ENCODE results near the gene HNRNPA2B1. TPM values are rescaled to one million over a fixed set of nuclear protein-coding genes. Genes with fewer than 3 reads are reported as not detected.
A peak's percentile ranks its signal among the peaks of the same experiment; 100 is the strongest.
"Not testable (repeated sequence)": the region's sequence is repeated elsewhere in the genome, so short reads cannot be mapped to it uniquely, and the experiment has no call there.

HNRNPA2B1 gene
- total RNA-seq, 1 experiment from 2014 or later: 257 TPM

GRCh38 chr7:26166684-26167266, 33.8 kb downstream of the HNRNPA2B1 start:
- DNase-seq (ENCODE audit: low spot score): no peak

GRCh38 chr7:26165950-26166683, 34.4 kb downstream of the HNRNPA2B1 start:
- DNase-seq (ENCODE audit: low spot score): no peak

DNA sequence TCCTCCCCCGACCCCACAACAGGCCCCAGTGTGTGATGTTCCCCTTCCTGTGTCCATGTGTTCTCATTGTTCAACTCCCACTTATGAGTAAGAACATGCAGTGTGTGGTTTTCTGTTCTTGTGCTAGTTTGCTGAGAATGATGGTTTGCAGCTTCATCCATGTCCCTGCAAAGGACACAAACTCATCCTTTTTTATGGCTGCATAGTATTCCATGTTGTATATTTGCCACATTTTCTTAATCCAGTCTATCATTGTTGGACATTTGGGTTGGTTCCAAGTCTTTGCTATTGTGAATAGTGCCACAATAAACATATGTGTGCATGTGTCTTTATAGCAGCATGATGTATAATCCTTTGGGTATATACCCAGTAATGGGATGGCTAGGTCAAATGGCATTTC, 36.7 kb downstream of the HNRNPA2B1 start:
- not testable (repeated sequence) for DNase-seq (ENCODE audit: low spot score)

DNA sequence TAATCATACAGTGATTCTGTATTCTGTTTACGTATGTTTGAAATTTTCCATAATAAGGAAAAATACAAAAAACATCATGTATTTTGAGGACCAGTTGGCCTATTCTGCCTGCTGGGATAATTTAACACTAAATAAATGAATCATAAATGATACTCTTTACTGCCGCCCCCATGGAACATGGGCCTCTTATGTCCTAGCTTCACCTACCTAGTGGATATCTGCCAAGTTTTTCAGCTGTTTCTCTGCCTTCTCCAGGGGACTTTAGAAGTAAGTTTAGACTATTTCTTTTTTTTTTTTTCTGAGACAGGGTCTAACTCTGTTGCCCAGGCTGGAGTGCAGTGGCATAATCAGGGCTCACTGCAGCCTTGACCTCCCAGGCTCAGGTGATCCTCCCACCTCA, 38.1 kb downstream of the HNRNPA2B1 start:
- DNase-seq (ENCODE audit: low spot score): no peak

DNA sequence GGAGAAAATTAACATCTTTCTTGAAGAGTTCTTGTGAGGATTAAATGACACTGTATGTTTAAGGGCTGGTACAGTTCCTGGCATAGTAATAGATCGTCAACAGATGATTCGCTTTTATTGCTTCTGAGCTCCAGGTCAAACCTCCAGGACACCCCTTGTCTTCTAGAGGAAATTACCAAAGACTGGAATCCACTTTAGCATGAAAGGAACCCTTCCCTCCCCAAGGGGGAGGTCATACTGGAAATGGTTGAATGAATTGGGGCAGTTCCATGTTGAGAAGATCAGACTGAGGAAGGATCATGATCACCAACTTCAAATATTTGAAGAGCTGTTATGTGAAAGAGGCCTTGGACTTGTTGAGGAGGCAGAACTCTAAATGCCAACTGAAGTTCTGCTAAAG, 39.6 kb downstream of the HNRNPA2B1 start:
- DNase-seq (ENCODE audit: low spot score): no peak

DNA sequence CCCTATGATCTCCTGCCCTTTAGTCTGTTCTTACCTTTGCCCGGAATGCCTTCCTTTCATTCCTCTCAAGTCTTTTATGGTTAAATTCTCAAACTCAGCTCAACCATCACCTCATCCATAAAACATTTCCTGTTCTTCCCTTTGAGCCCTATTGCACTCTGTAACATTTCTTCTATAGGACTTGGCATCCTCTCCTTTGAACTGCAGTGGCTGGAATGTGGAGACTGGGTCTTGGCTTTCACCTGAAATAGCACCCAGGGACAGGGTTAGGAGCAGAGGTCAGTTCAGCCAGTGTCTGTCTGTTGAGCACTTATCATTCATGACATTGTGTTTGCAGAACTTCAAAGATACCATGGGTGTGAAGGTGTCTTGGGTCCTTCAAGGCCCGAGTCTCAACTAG, 41.3 kb downstream of the HNRNPA2B1 start:
- DNase-seq (ENCODE audit: low spot score): peak; percentile 58

GRCh38 chr7:26157520-26158105, 42.9 kb downstream of the HNRNPA2B1 start:
- DNase-seq (ENCODE audit: low spot score): no peak

- peak; percentile 97 for DNase-seq (ENCODE audit: low spot score)
Measured at GRCh38 chr7:26156451-26157420, 43.8 kb downstream of the HNRNPA2B1 start.

DNA sequence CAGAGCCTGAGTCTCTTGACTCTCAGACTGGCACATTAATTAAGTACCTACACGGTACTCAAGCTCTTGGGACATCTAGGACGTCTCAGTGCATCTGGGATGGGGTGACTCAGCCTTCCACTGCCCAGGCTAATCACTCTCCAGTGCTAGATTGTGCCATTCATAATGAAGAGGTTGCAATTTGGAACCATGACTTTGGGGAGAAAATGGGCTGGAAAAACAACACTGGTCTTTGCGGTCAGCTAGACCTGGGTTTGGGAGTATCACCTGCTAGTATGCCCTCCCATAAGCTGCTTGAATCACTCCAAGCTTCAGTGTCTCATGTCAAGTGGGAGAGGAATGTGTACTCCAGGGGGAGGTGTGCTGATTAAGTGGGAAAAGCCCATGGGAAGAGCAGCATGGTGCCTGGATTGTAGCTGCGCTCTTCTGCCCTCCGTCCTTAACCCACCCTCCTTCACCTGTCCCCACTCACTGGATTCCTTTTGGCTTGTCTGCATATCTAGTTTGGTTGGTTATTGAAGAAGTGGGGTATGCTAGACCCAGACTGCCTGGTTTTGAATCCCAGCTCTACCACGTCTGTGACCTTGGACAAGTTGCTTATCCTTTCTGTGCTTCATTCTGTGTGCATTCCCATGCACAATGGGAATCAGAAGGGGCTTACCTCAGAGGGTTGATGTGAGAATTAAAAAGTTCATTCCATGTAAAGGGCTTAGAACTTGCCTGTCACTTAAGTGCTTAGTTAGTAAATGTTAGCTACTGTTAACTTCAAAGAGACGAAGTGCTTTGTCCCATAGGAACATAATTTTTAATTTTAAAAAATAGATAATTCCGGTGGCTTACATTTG, 44.8 kb downstream of the HNRNPA2B1 start:
- peak; percentile 97 for DNase-seq (ENCODE audit: low spot score)

- DNase-seq (ENCODE audit: low spot score): peak; percentile 83
Measured at GRCh38 chr7:26153823-26154783, 46.4 kb downstream of the HNRNPA2B1 start.

- DNase-seq (ENCODE audit: low spot score): no peak
Measured at GRCh38 chr7:26153241-26153822, 47.2 kb downstream of the HNRNPA2B1 start.

DNA sequence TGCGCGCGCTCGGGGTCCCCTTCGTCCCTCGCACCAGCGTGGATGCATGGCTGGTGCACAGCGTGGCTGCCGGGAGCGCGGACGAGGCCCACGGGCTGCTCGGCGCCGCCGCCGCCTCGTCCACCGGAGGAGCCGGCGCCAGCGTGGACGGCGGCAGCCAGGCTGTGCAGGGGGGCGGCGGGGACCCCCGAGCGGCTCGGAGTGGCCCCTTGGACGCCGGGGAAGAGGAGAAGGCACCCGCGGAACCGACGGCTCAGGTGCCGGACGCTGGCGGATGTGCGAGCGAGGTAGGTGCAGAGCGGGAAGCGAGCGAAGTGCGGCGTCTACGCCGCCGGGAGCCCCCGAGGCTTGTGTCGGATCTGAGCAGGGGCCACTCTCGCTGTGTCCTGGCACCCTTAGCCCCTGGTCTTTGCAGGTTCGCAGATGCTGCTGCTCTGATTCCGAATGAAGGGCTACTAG, 47.7 kb downstream of the HNRNPA2B1 start:
- not testable (repeated sequence) for DNase-seq (ENCODE audit: low spot score)

DNA sequence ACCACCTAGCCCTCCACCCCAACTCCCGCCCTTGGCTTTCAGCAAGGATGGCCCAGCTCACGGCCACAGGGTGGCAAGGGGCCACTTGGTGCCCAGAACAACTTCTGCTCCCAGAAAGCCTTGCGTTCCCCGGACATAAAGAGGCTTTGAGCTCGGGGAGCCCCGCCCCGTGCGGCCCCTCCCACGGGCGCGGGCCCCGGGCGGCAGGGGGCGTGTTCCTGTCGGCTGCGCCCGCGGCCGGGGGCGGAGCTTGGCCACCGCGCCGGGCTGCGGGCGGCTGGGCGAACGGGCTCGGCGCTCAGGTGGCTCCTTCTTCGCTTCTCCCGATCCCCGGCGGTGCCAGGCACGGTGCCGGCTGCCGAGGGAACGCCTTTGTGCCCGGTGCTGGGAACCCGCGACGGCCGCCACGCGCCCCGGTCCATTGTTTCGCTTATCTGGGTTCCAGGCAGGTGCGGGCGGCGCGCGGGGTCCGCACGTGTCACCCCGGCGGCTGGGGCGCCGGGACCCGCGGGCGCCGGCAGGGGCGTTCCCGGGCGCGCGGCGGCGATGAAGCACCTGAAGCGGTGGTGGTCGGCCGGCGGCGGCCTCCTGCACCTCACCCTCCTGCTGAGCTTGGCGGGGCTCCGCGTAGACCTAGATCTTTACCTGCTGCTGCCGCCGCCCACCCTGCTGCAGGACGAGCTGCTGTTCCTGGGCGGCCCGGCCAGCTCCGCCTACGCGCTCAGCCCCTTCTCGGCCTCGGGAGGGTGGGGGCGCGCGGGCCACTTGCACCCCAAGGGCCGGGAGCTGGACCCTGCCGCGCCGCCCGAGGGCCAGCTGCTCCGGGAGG, 48.4 kb downstream of the HNRNPA2B1 start, which contains the start of gene NFE2L3:
Gene NFE2L3, plus strand, starts transcription at position 246 of the 829 bp plus-strand sequence. Its CDS starts 301 bp downstream, at position 547.
- DNase-seq (ENCODE audit: low spot score): peak; percentile 75

DNA sequence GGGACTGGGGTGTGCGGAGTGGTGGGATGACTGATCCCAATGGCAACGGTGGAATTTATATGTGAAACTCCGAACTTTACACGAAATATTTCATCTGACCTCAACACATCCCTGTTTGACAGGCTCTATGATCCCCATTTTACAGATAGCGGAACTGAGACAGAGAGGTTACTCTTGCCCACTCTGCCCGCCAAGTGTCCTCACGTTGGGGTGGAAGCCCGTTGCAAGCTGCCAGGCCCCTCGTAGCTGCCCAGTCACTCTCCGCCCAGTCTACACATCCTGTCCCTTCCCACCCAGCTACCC, 48.9 kb downstream of the HNRNPA2B1 start:
- DNase-seq (ENCODE audit: low spot score): no peak

- DNase-seq (ENCODE audit: low spot score): no peak
Measured at GRCh38 chr7:26151096-26151495, 49.5 kb downstream of the HNRNPA2B1 start.

DNA sequence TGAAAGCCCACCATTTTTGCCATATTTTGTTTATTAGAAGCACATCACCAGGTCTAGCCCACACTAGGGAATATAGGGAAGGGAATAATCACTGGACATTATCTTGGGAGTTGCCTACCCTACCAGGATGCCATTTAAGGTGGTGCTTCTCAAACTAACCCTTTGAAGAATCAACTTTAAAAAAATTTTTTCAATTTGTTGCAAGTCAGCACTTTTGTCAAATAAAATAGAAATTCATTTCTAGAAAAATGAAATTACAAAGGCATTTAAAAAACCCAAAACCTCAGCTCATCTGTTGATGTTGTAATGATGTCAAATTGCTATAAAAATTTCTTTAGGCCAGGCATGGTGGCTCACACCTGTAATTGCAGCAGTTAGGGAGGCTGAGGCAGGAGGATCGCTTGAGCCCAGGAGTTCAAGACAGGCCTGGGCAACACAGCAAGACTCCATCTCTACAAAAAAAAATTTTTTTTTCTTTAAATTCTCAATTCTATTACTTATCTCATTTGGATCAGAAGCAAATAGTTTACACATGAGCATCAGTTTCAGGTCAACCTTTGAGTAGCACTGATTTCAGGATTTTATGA, 51.1 kb downstream of the HNRNPA2B1 start:
- DNase-seq (ENCODE audit: low spot score): no peak

GRCh38 chr7:26148307-26148700, 52.2 kb downstream of the HNRNPA2B1 start:
- DNase-seq (ENCODE audit: low spot score): not testable (repeated sequence)

Data from A172 (cell line).